IMR-90 (cell line): ENCODE data around the gene DENND1B. TPM values are rescaled to one million over a fixed set of nuclear protein-coding genes. Genes with fewer than 3 reads are reported as not detected.
A peak's percentile ranks its signal among the peaks of the same experiment; 100 is the strongest.

Experiments
- ATAC-seq: fragments of 200-7000 bp; cut with Tn5 transposase; 2 replicates; pipeline ENCODE4 v1.9.1; 2020; ENCODE audit warnings: low read depth, mild to moderate bottlenecking, moderate library complexity
- BruUV-seq: library from RNA; stranded (reverse); fragments of 400-500 nt; replicated peaks from 2 replicates; lab custom pipeline; 2021; lab: Mats Ljungman, UMichigan
- CTCF ChIA-PET: fragments of 300-600 bp; formaldehyde crosslinking; extraction: SDS; loops from one replicate; lab custom pipeline; 2021; ENCODE audit warnings: antibody characterized with exemption; lab: Yijun Ruan, JAX
- POLR2A ChIA-PET: fragments of 300-600 bp; sonication (Branson Sonifier 250); formaldehyde crosslinking; loops from one replicate; lab custom pipeline; 2022; ENCODE audit warnings: antibody characterized with exemption; ENCODE audit not compliant: unreplicated experiment; lab: Charles Lee
- DNase-seq: peaks from one replicate; pipeline ENCODE4 v3.0.0; 2013
- H2AFZ ChIP-seq: replicated peaks from 2 replicates; pipeline ENCODE3; 2013; ENCODE audit warnings: low read length, mild to moderate bottlenecking; ENCODE audit not compliant: poor library complexity
- H2AK5ac ChIP-seq: 2 replicates; pipeline ENCODE4 v1.6.1; 2013; ENCODE audit warnings: low read depth, low read length, inconsistent platforms
- H2AK9ac ChIP-seq: replicated peaks from 2 replicates; pipeline ENCODE3; 2013; ENCODE audit warnings: mild to moderate bottlenecking, low read depth, low read length, moderate library complexity; ENCODE audit not compliant: poor library complexity
- H2BK120ac ChIP-seq: 2 replicates; pipeline ENCODE4 v1.6.1; 2013; ENCODE audit warnings: low read depth, low read length, inconsistent platforms
- H2BK15ac ChIP-seq: 3 replicates; pipeline ENCODE4 v1.6.1; 2013; ENCODE audit warnings: low read depth, low read length, inconsistent platforms
- H2BK20ac ChIP-seq: 2 replicates; pipeline ENCODE4 v1.6.1; 2013; ENCODE audit warnings: low read depth, mild to moderate bottlenecking, inconsistent platforms, low read length, moderate library complexity
- H2BK5ac ChIP-seq: 2 replicates; pipeline ENCODE4 v1.6.1; 2013; ENCODE audit warnings: mild to moderate bottlenecking, low read depth, low read length, inconsistent platforms; ENCODE audit not compliant: poor library complexity, severe bottlenecking
- H3K14ac ChIP-seq: replicated peaks from 2 replicates; pipeline ENCODE4 v1.6.1; 2013; ENCODE audit warnings: low read depth, low read length, inconsistent platforms
- H3K18ac ChIP-seq: 2 replicates; pipeline ENCODE4 v1.6.1; 2013; ENCODE audit warnings: low read depth, low read length, control low read depth
- H3K23ac ChIP-seq: 2 replicates; pipeline ENCODE4 v1.6.1; 2013; ENCODE audit warnings: low read depth, low read length, inconsistent platforms
- H3K27ac ChIP-seq: 2 replicates; pipeline ENCODE4 v1.5.1; 2013; ENCODE audit warnings: mild to moderate bottlenecking, control low read depth, low read length; ENCODE audit not compliant: insufficient read depth
- H3K27me3 ChIP-seq: 2 replicates; pipeline ENCODE4 v1.6.1; 2013; ENCODE audit warnings: low read length; ENCODE audit not compliant: control insufficient read depth, insufficient read depth
- H3K36me3 ChIP-seq: 2 replicates; pipeline ENCODE4 v1.6.1; 2013; ENCODE audit warnings: low read length, mixed read lengths; ENCODE audit not compliant: control insufficient read depth, insufficient read depth
- H3K4ac ChIP-seq: 2 replicates; pipeline ENCODE4 v1.6.1; 2013; ENCODE audit warnings: low read depth, low read length, inconsistent platforms
- H3K4me1 ChIP-seq: 2 replicates; pipeline ENCODE4 v1.6.1; 2013; ENCODE audit warnings: low read length, mixed read lengths; ENCODE audit not compliant: control insufficient read depth, insufficient read depth
- H3K4me2 ChIP-seq: 2 replicates; pipeline ENCODE4 v1.6.1; 2013; ENCODE audit warnings: low read depth, mild to moderate bottlenecking, control low read depth, low read length, moderate library complexity
- H3K4me3 ChIP-seq: 2 replicates; pipeline ENCODE4 v1.5.1; 2013; ENCODE audit warnings: low read depth, mild to moderate bottlenecking, control low read depth, low read length, moderate library complexity; ENCODE audit not compliant: insufficient read depth
- H3K56ac ChIP-seq: 2 replicates; pipeline ENCODE4 v1.6.1; 2013; ENCODE audit warnings: low read length, inconsistent platforms; ENCODE audit not compliant: insufficient read depth; ENCODE audit errors: extremely low read depth
- H3K79me1 ChIP-seq, 2 experiments: 2 replicates each; pipeline ENCODE4 v1.6.1; 2013; ENCODE audit warnings: low read length in 2 of 2, inconsistent platforms in 1 of 2, low read depth in 1 of 2
- H3K9ac ChIP-seq: 2 replicates; pipeline ENCODE4 v1.6.1; 2013; ENCODE audit warnings: low read depth, low read length, control low read depth
- H3K9me1 ChIP-seq: 2 replicates; pipeline ENCODE4 v1.6.1; 2013; ENCODE audit warnings: low read length, inconsistent platforms; ENCODE audit not compliant: insufficient read depth
- H3K9me3 ChIP-seq: 2 replicates; pipeline ENCODE4 v1.6.1; 2013; ENCODE audit warnings: low read length; ENCODE audit not compliant: control insufficient read depth, insufficient read depth
- H4K20me1 ChIP-seq: 2 replicates; pipeline ENCODE4 v1.6.1; 2013; ENCODE audit warnings: low read length, inconsistent platforms; ENCODE audit not compliant: insufficient read depth
- H4K5ac ChIP-seq: 2 replicates; pipeline ENCODE4 v1.6.1; 2013; ENCODE audit warnings: mild to moderate bottlenecking, low read depth, low read length, control low read depth
- H4K8ac ChIP-seq, 2 experiments: 2 replicates each; pipeline ENCODE4 v1.6.1; 2013; ENCODE audit warnings: low read depth in 2 of 2, low read length in 2 of 2, control low read depth in 1 of 2, inconsistent platforms in 1 of 2
- H4K91ac ChIP-seq: 2 replicates; pipeline ENCODE4 v1.6.1; 2013; ENCODE audit warnings: low read depth, low read length, inconsistent platforms; ENCODE audit not compliant: insufficient read depth
- BHLHE40 ChIP-seq: fragments of 150-350 bp; IDR thresholded peaks from 2 replicates; pipeline ENCODE4 v1.6.1; 2016; ENCODE audit warnings: mild to moderate bottlenecking, low read depth, low read length
- CEBPB ChIP-seq: IDR thresholded peaks from 2 replicates; pipeline ENCODE4 v1.6.1; 2012; ENCODE audit warnings: low read depth, low read length, improper control_type of control experiment
- FOS ChIP-seq: fragments of 150-350 bp; IDR thresholded peaks from 2 replicates; pipeline ENCODE4 v1.6.1; 2016; ENCODE audit warnings: low read depth, low read length
- MAZ ChIP-seq: IDR thresholded peaks from 2 replicates; pipeline ENCODE4 v1.6.1; 2012; ENCODE audit warnings: low read depth, mild to moderate bottlenecking, low read length, improper control_type of control experiment, moderate library complexity, borderline replicate concordance
- POLR2A ChIP-seq: IDR thresholded peaks from 2 replicates; pipeline ENCODE4 v1.6.1; 2012; ENCODE audit warnings: mild to moderate bottlenecking, low read depth, low read length
- RCOR1 ChIP-seq: IDR thresholded peaks from 2 replicates; pipeline ENCODE4 v1.6.1; 2012; ENCODE audit warnings: mild to moderate bottlenecking, low read length, improper control_type of control experiment; ENCODE audit not compliant: insufficient replicate concordance
- RFX5 ChIP-seq: IDR thresholded peaks from 2 replicates; pipeline ENCODE4 v1.8.0; 2012; ENCODE audit warnings: low read depth, mild to moderate bottlenecking, low read length, moderate library complexity
- dilution Hi-C: fragments of 300-500 bp; cut with HindIII; formaldehyde crosslinking; loops from one replicate; pipeline ENCODE4 v1.14.3; 2018; ENCODE audit warnings: low sequenced_read_pairs; ENCODE audit not compliant: unreplicated experiment
- in situ Hi-C: fragments of 300-500 bp; cut with MboI; formaldehyde crosslinking; loops from 3 replicates; pipeline ENCODE4 v1.14.3; 2019; ENCODE audit warnings: low sequenced_read_pairs, inconsistent platforms, mixed read lengths
- intact Hi-C: fragments of 100-400 bp; cut with micrococcal nuclease; formaldehyde crosslinking; loops from 2 replicates; pipeline ENCODE4 v1.10.0; 2022
- polyA plus RNA-seq, 3 experiments: library from polyadenylated mRNA; depleted of rRNA; stranded (reverse); fragments of >200 nt; gene quantifications; 2 replicates each; pipeline ENCODE4 v1.2.3, GENCODE V29; 2012; ENCODE audit warnings: low replicate concordance in 1 of 3
- total RNA-seq: library from RNA; depleted of rRNA; stranded (reverse); fragments of >200 nt; gene quantifications from 2 replicates; pipeline ENCODE4 v1.2.3, GENCODE V29; 2012

DENND1B gene
- total and polyA plus RNA-seq, 2 of the 4 experiments (the other 2 are of a cell fraction), result 4.0 to 24.2 TPM

- Histone ChIP-seq H3K14ac (peak overlapping the region; percentile 91), H4K8ac (peak overlapping the region; percentile 73 to 86; a peak in 3 of 4 replicates), H2AK9ac (peak overlapping the region; percentile 49), H3K9me1 (peaks cover 12% of the 10 kb centered on the region), H4K91ac (peak overlapping the region; percentile 91), H3K56ac (peak overlapping the region; percentile 79), H3K79me1 (no peaks in the 10 kb centered on the region), H3K4me3 (no peak overlapping the region), H3K9me3 (peaks cover 13% of the 10 kb centered on the region), H3K4me1 (peaks cover 12% of the 10 kb centered on the region), H2AK5ac (peak overlapping the region; percentile 86; the same call in 1 of the 2 replicates), H4K5ac (peak overlapping the region; percentile 95), H3K18ac (peak overlapping the region; percentile 94), H4K20me1 (no peaks in the 10 kb centered on the region), H3K27me3 (no peaks in the 10 kb centered on the region), H2BK20ac (peak overlapping the region; percentile 94), H2BK120ac (peak overlapping the region; percentile 98), H2BK5ac (peak overlapping the region; percentile 73), H3K9ac (peak overlapping the region; percentile 54), H3K27ac (peak overlapping the region; percentile 67), H3K4ac (peak overlapping the region; percentile 95), H2AFZ (peak overlapping the region; percentile 82), H2BK15ac (peak overlapping the region; percentile 83; the same call in 2 of the 3 replicates), H3K4me2 (peak overlapping the region; percentile 44; the same call in 1 of the 2 replicates), H3K23ac (peak overlapping the region; percentile 77; the same call in 1 of the 2 replicates), H3K36me3 (no peaks in the 10 kb centered on the region)
- dilution Hi-C loops (no loop called here), intact Hi-C loops (no loop called here), in situ Hi-C loops (no loop called here)
- POLR2A ChIA-PET, result interaction anchor here (0.6 kb wide), 2 partner anchors 24 to 106 kb away, joined by 3 read pairs; partner anchors contain the start of gene DENND1B
- TF ChIP-seq RCOR1 (no peak), CEBPB (no peak), MAZ (no peak), POLR2A (no peak), BHLHE40 (no peak), RFX5 (no peak), FOS (peak; percentile 57; the same call in 1 of the 2 replicates)
- CTCF ChIA-PET, result interaction anchor here (1.1 kb wide), 1 partner anchor 9 kb away, joined by 3 read pairs; no protein-coding TSS in a partner anchor
- ATAC-seq (peak; percentile 98), DNase-seq (peak; percentile 88)
- BruUV-seq, result no TSS peak
Measured at GRCh38 chr1:197799271-197799670, 24.0 kb upstream of the DENND1B start.
